GM12878 (cell line): Measurements from ENCODE around the gene NRAS. TPM values are rescaled to one million over a fixed set of nuclear protein-coding genes. Genes with fewer than 3 reads are reported as not detected.

ENCODE experiments used
- ATF7 ChIP-seq: fragments of 450-650 bp; IDR thresholded peaks from 2 replicates; pipeline ENCODE4 v1.6.1; 2016; ENCODE audit warnings: low read depth, mild to moderate bottlenecking
- DPF2 ChIP-seq: fragments of 450-650 bp; IDR thresholded peaks from 2 replicates; pipeline ENCODE4 v1.6.1; 2017; ENCODE audit warnings: mild to moderate bottlenecking
- EED ChIP-seq: sonication (generic); IDR thresholded peaks from 2 replicates; pipeline ENCODE4 v1.6.1; 2016; ENCODE audit warnings: antibody characterized with exemption, low read depth
- EP300 ChIP-seq, 2 experiments: fragments of 150-350 bp in 1 of 2; IDR thresholded peaks; 2 replicates each; pipeline ENCODE4 v1.6.1; 2011 to 2012; ENCODE audit warnings: low read depth in 2 of 2, low read length in 2 of 2, borderline replicate concordance in 1 of 2, improper control_type of control experiment in 1 of 2, inconsistent platforms in 1 of 2; ENCODE audit not compliant: control insufficient read depth in 1 of 2
- ESRRA ChIP-seq: IDR thresholded peaks from 2 replicates; pipeline ENCODE4 v1.6.1; 2012; ENCODE audit warnings: mild to moderate bottlenecking, low read length, improper control_type of control experiment
- GABPA ChIP-seq: IDR thresholded peaks from 2 replicates; pipeline ENCODE4 v1.6.1; 2014; ENCODE audit warnings: antibody characterized with exemption, low read depth, mild to moderate bottlenecking, inconsistent platforms
- KAT2A ChIP-seq: conservative IDR thresholded peaks from 2 replicates; pipeline ENCODE4 v1.6.1; 2011; ENCODE audit warnings: low read depth, low read length; ENCODE audit not compliant: control insufficient read depth
- LARP7 ChIP-seq: fragments of 450-650 bp; IDR thresholded peaks from 2 replicates; pipeline ENCODE4 v1.6.1; 2017; ENCODE audit warnings: mild to moderate bottlenecking
- NKRF ChIP-seq: fragments of 450-650 bp; conservative IDR thresholded peaks from 2 replicates; pipeline ENCODE4 v1.6.1; 2017; ENCODE audit warnings: mild to moderate bottlenecking, moderate library complexity
- NR2F1 ChIP-seq: fragments of 450-650 bp; conservative IDR thresholded peaks from 2 replicates; pipeline ENCODE4 v1.6.1; 2017; ENCODE audit warnings: mild to moderate bottlenecking
- POLR2A ChIP-seq: IDR thresholded peaks from 2 replicates; pipeline ENCODE4 v1.6.1; 2011; ENCODE audit warnings: low read depth, mild to moderate bottlenecking, low read length
- POLR2AphosphoS2 ChIP-seq: IDR thresholded peaks from 2 replicates; pipeline ENCODE4 v1.6.1; 2011; ENCODE audit warnings: low read depth, mild to moderate bottlenecking, low read length, improper control_type of control experiment, moderate library complexity
- SIN3A ChIP-seq: IDR thresholded peaks from 2 replicates; pipeline ENCODE4 v1.6.1; 2012; ENCODE audit warnings: low read depth, low read length, improper control_type of control experiment
- SMAD5 ChIP-seq: IDR thresholded peaks from 2 replicates; pipeline ENCODE4 v1.6.1; 2016; ENCODE audit warnings: antibody characterized with exemption, low read depth
- SMARCA5 ChIP-seq: fragments of 450-650 bp; IDR thresholded peaks from 2 replicates; pipeline ENCODE4 v1.6.1; 2017; ENCODE audit warnings: mild to moderate bottlenecking
- SPI1 ChIP-seq: IDR thresholded peaks from 2 replicates; pipeline ENCODE4 v1.6.1; 2011; ENCODE audit warnings: low read depth, mild to moderate bottlenecking, low read length, moderate library complexity, borderline replicate concordance; ENCODE audit not compliant: insufficient read depth
- WRNIP1 ChIP-seq: IDR thresholded peaks from 2 replicates; pipeline ENCODE4 v1.6.1; 2011; ENCODE audit warnings: low read depth, low read length, improper control_type of control experiment, borderline replicate concordance
- ZNF207 ChIP-seq: fragments of 450-650 bp; IDR thresholded peaks from 2 replicates; pipeline ENCODE4 v1.6.1; 2014; ENCODE audit warnings: antibody characterized with exemption, mild to moderate bottlenecking, borderline replicate concordance
- ZNF24 ChIP-seq: fragments of 450-650 bp; IDR thresholded peaks from 2 replicates; pipeline ENCODE4 v1.6.1; 2017; ENCODE audit warnings: antibody characterized with exemption, mild to moderate bottlenecking
- polyA plus RNA-seq, 11 experiments: library from polyadenylated mRNA; depleted of rRNA in 4 of 11; unstranded in 6 of 11; stranded (reverse) in 5 of 11; fragments of >200 nt; fragmentation: Nextera tagmentation in 4 of 11; fragmentation: Illumina TruSeq in 1 of 11; extraction: Ambion mirVana in 4 of 11; extraction: Trizol in 1 of 11; gene quantifications; 1 replicate in 1 of 11; 2 replicates in 10 of 11; pipeline versions ENCODE4 v1.2.1 to v1.2.3, GENCODE V29; 2011 to 2016; ENCODE audit warnings: inconsistent platforms in 2 of 11, missing spikeins in 2 of 11, low read depth in 1 of 11
- total RNA-seq, 4 experiments: library from RNA; depleted of rRNA in 3 of 4; stranded (reverse); fragments of >200 nt in 3 of 4; fragmentation: Illumina TruSeq in 1 of 4; extraction: Trizol in 1 of 4; gene quantifications; 2 replicates each; pipeline versions ENCODE4 v1.2.1 to v1.2.3, GENCODE V29; 2013 to 2021
- TF ChIP-seq, protein P1 (sequence below): IDR thresholded peaks from 2 replicates; pipeline ENCODE4 v1.6.1; 2011; ENCODE audit warnings: mild to moderate bottlenecking, low read depth, low read length, moderate library complexity; ENCODE audit not compliant: insufficient replicate concordance
- TF ChIP-seq, protein P2 (sequence below): IDR thresholded peaks from 2 replicates; pipeline ENCODE4 v1.6.1; 2012; ENCODE audit warnings: low read depth, low read length, improper control_type of control experiment
- TF ChIP-seq, protein P3 (sequence below): fragments of 450-650 bp; IDR thresholded peaks from 2 replicates; pipeline ENCODE4 v1.6.1; 2016; ENCODE audit warnings: mild to moderate bottlenecking

NRAS gene
- total and polyA plus RNA-seq, 10 of the 15 experiments (the other 5 are each of a cell fraction or from before 2014, with no cell fraction given), result 31.7 to 73.2 (median 66.2) TPM

DNA sequence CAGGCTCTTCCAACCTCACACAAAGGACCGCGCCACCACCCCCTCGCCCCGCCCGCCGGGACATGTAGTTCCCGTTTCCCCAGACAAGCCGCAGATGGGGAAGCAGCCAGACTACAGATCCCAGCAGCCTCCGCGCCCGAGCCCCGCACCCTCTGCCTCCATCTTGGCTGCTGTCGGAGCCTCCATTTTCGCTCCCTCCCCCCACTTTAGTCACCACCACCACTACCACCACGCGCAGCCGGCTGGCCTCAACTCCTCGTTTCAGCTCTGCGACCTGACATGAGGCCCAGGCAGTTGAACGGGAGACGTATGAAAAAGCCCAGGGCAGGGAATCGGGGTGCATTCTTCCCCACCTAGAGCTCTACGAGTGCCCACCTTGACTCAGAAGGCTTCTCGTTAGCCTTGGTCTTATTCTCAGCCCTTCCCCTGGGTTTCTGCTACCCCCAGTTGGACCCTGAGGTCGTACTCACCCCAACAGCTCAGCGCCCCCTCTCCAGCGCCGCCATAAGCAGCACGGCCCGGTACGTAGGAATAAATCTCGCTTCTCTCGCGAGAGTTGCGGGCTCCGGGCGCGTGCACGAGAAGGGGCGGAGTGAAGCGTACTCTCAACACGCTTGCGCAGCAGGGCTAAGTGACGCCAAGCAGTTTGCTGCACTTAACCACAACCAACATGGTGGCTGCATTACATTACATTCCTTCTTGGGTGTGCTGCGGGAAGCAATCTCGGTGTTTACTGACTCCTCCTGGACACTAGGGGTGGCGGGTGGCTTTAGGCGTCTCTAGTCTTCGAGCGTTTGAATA is 41.1 kb upstream of the NRAS start, which contains the start of gene CSDE1 (continued):
- TF ChIP-seq NKRF, result 0 out of 2 replicates have a peak, but pooled peaks have one; percentile 1
- TF ChIP-seq, protein P1, sequence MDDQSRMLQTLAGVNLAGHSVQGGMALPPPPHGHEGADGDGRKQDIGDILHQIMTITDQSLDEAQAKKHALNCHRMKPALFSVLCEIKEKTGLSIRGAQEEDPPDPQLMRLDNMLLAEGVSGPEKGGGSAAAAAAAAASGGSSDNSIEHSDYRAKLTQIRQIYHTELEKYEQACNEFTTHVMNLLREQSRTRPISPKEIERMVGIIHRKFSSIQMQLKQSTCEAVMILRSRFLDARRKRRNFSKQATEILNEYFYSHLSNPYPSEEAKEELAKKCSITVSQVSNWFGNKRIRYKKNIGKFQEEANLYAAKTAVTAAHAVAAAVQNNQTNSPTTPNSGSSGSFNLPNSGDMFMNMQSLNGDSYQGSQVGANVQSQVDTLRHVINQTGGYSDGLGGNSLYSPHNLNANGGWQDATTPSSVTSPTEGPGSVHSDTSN, result no peak
- peak in 1 of 2 experiments; percentile 11; a peak in 1 of 4 replicates for TF ChIP-seq EP300 (IDR thresholded peaks at IDR 0.05; ENCODE audit: borderline replicate concordance in 1 of 2, control insufficient read depth in 1 of 2, low read depth in 2 of 2, low read length in 2 of 2)
- peak; percentile 24; the same call in 1 of the 2 replicates for TF ChIP-seq SMARCA5
- peak; percentile 23; the same call in 1 of the 2 replicates for TF ChIP-seq NR2F1
- 0 out of 2 replicates have a peak, but pooled peaks have one; percentile 3 for TF ChIP-seq EED
- TF ChIP-seq KAT2A, result no peak
- peak; percentile 98 for TF ChIP-seq POLR2A
- TF ChIP-seq ZNF207, result peak; percentile 97
- peak; percentile 96 for TF ChIP-seq SMAD5
- no peak for TF ChIP-seq GABPA
- peak; percentile 40; the same call in 1 of the 2 replicates for TF ChIP-seq SPI1
- TF ChIP-seq DPF2, result peak; percentile 10; the same call in 1 of the 2 replicates
- peak; percentile 76; the same call in 1 of the 2 replicates for TF ChIP-seq LARP7
- TF ChIP-seq WRNIP1, result no peak; the same call in 1 of the 2 replicates
- TF ChIP-seq, protein P2, sequence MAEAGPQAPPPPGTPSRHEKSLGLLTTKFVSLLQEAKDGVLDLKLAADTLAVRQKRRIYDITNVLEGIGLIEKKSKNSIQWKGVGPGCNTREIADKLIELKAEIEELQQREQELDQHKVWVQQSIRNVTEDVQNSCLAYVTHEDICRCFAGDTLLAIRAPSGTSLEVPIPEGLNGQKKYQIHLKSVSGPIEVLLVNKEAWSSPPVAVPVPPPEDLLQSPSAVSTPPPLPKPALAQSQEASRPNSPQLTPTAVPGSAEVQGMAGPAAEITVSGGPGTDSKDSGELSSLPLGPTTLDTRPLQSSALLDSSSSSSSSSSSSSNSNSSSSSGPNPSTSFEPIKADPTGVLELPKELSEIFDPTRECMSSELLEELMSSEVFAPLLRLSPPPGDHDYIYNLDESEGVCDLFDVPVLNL, result no peak
- no peak for TF ChIP-seq ZNF24
- TF ChIP-seq ATF7, result peak; percentile 72
- TF ChIP-seq SIN3A, result peak; percentile 45; the same call in 1 of the 2 replicates
- TF ChIP-seq POLR2AphosphoS2, result no peak
- TF ChIP-seq, protein P3, sequence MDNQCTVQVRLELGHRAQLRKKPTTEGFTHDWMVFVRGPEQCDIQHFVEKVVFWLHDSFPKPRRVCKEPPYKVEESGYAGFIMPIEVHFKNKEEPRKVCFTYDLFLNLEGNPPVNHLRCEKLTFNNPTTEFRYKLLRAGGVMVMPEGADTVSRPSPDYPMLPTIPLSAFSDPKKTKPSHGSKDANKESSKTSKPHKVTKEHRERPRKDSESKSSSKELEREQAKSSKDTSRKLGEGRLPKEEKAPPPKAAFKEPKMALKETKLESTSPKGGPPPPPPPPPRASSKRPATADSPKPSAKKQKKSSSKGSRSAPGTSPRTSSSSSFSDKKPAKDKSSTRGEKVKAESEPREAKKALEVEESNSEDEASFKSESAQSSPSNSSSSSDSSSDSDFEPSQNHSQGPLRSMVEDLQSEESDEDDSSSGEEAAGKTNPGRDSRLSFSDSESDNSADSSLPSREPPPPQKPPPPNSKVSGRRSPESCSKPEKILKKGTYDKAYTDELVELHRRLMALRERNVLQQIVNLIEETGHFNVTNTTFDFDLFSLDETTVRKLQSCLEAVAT, result peak; percentile 93
- TF ChIP-seq ESRRA, result no peak
